Retinal pigment epithelial cell (primary cell): ENCODE data around the gene ARID1B.

Experiments
- DNase-seq: peaks from one replicate; pipeline ENCODE4 v3.0.0-alpha.2; 2010; ENCODE audit warnings: low read depth
- H3K4me3 ChIP-seq: 2 replicates; pipeline ENCODE4 v1.5.1; 2011; ENCODE audit warnings: mild to moderate bottlenecking, low read length, control low read depth, moderate library complexity
- TF ChIP-seq, protein P1 (sequence below): conservative IDR thresholded peaks from 2 replicates; pipeline ENCODE4 v1.5.1; 2011; ENCODE audit warnings: low read depth, low read length, control low read depth, inconsistent platforms

The ARID1B gene

DNA sequence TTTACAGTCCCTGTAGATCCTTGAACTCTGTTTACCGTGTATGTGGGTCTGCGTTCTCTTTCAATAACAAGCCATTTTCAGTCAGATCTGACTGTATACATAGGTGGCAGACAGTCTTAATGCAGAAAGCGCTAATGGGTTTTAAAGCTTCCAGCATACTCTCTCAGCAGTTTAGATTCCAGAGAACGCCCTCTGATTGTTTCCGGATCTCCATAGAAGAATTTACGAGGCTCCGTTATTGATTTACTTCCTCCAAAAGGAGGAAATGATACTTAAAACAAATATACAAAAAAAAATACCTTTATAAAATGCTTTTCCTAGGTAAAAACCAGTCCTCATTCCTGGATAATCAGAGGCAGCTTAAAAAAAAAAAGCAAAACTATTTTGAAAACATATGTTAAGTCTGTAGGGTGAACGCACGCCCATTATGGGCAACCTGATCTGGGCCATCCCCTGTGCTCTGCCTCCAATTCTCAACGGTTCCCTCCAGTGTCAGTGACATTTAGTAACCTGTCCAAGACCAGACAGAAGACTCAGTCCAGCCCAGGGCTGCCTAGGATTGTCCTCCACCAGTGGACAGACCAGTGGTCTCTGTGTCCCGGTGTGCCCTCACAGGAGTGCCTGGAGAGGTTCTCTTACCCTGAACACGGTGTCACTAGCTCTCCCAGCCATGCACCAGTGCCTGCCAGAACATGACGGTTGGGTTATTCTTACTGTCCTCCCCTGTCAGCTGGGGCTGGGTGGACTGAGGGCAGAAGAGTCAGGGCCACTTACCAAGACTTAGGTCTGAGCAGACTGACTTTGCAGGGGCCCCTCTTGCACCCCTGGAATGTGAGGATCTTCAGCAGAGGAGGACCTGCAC, 217.3 kb downstream of the ARID1B start:
- no peak for DNase-seq
- no peak overlapping the region for H3K4me3 ChIP-seq
- TF ChIP-seq, protein P1, sequence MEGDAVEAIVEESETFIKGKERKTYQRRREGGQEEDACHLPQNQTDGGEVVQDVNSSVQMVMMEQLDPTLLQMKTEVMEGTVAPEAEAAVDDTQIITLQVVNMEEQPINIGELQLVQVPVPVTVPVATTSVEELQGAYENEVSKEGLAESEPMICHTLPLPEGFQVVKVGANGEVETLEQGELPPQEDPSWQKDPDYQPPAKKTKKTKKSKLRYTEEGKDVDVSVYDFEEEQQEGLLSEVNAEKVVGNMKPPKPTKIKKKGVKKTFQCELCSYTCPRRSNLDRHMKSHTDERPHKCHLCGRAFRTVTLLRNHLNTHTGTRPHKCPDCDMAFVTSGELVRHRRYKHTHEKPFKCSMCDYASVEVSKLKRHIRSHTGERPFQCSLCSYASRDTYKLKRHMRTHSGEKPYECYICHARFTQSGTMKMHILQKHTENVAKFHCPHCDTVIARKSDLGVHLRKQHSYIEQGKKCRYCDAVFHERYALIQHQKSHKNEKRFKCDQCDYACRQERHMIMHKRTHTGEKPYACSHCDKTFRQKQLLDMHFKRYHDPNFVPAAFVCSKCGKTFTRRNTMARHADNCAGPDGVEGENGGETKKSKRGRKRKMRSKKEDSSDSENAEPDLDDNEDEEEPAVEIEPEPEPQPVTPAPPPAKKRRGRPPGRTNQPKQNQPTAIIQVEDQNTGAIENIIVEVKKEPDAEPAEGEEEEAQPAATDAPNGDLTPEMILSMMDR: no peak

DNA sequence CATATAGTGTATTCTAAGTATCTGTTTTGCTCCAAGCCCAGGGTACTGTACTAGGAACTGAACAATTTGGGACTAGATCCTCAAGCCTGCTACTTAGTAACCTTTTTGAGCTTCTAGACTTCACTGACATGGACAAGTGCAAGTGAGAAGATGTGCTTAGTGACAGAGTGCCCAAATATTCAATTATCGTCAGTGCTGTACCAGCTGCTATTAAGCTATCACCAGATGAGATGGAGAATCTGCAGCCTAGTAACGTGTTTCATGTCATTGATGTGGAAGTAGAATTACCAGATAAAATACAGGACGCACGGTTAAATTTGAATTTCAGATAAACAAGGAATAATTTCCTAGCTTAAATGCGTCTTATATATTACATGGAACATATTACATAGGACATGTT, 218.3 kb downstream of the ARID1B start:
- DNase-seq: no peak
- no peak overlapping the region for H3K4me3 ChIP-seq
- TF ChIP-seq, protein P1: no peak

DNA sequence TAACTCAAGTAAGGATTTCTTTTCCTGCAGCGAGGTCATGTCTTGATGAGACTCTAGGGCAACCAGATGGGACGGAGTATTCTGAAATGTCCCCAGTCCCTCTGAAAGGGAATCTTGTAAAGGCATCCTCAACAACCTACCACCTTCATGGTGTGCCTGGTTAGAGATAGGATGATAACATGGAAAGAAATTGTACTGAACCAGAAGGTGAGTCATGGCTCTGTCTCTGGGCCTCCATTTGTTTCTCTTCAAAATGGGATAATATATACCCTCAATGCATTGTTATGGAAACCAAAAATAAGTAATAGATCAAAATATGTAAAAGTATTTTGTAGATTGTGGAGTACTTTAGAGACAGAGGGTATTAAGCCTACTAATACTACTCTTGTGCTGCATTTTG, 219.1 kb downstream of the ARID1B start:
- TF ChIP-seq, protein P1: no peak
- no peak overlapping the region for H3K4me3 ChIP-seq
- no peak for DNase-seq

DNA sequence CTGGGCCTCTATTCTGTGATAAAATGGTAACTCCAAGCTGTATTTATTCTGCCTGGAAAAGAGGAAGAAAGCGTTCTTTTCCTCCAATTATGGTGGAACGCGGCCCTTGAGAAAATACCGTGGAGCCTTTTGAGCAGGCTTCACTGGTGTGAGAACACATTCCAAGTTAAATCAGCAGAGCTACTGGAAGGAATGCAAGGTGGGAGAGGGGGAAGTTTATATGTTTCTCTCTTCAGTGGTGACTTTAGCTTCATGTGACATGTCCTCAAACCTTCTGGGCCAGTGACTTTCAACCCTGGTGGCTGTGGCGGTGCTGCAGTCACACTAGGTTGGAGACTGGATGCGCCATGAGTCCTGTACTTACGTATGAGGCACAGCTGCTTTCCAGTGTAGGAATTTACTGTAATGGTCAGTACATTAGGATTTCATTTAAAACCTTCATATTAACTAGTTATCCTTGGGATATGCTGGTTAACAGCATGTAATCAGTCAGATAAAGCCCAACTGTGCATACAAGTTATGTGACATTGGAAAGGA, 221.7 kb downstream of the ARID1B start:
- no peak overlapping the region for H3K4me3 ChIP-seq
- TF ChIP-seq, protein P1: no peak
- DNase-seq: no peak

DNA sequence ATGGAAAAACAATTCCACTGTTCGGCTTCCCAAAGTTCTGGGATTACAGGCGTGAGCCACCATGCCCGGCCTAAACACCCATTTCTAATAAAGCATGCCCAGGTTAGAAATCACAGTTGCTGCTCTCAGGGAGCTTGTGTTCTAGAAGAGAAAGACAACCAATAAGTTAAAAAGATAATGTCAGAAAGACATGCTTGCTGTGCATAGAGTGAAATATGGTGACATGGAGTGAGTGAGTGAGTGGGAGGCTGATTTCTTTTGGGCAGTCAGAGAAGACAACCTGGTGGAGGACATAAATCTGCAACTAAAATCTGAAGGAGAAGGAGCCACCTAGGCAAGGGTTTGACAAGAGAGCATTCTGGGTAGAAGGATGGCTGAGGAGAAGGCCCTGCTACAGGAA, 222.6 kb downstream of the ARID1B start:
- TF ChIP-seq, protein P1: no peak
- DNase-seq: no peak
- H3K4me3 ChIP-seq: no peak overlapping the region

DNA sequence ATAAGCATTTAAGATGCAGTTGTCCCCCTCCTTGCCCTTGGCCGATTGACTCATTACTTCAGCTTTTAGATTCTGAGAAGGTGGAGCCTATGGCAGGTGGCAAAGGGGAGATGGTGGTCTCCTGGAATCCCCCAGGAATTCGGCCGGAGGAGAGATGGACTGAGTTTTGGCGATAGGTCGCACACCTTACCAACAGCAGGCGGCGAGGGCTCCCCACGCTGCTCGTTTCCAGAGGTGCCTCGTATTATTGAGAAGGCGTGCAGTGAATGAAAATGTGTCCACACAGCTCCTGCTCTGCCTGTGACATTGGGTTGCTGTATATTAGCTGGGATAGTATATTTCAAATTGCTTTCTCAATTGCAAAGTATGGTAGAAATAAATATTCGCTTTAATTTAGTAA, 224.5 kb downstream of the ARID1B start:
- H3K4me3 ChIP-seq: no peak overlapping the region
- TF ChIP-seq, protein P1: no peak
- no peak for DNase-seq

DNA sequence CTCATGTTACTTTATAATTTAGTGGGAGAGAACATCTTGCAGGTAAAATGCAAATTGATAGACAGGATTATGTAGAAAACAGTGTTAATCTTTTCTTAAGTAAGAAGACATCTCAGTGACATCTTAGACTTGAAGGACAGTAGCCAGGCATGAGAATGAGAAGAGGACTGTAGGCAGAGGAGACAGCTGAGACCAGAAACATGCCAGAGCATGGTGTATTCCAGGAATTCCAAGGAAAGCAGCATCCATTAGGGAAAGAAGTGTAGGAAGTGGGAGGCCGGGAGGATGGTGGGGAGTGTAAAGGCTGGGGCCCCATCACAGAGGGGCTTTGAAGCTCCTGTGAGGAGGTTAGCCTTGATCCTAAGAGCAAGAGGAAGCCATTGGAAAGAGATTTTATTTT, 225.6 kb downstream of the ARID1B start:
- TF ChIP-seq, protein P1: no peak
- no peak overlapping the region for H3K4me3 ChIP-seq
- DNase-seq: no peak
